Effector CD8-positive, alpha-beta T cell (primary cell): Measurements from ENCODE around the gene ULK1.
A peak's percentile ranks its signal among the peaks of the same experiment; 100 is the strongest.

Experiments used
- DNase-seq: peaks from one replicate; lab custom pipeline; 2025; lab: John Stamatoyannopoulos, UW

The ULK1 gene

DNA sequence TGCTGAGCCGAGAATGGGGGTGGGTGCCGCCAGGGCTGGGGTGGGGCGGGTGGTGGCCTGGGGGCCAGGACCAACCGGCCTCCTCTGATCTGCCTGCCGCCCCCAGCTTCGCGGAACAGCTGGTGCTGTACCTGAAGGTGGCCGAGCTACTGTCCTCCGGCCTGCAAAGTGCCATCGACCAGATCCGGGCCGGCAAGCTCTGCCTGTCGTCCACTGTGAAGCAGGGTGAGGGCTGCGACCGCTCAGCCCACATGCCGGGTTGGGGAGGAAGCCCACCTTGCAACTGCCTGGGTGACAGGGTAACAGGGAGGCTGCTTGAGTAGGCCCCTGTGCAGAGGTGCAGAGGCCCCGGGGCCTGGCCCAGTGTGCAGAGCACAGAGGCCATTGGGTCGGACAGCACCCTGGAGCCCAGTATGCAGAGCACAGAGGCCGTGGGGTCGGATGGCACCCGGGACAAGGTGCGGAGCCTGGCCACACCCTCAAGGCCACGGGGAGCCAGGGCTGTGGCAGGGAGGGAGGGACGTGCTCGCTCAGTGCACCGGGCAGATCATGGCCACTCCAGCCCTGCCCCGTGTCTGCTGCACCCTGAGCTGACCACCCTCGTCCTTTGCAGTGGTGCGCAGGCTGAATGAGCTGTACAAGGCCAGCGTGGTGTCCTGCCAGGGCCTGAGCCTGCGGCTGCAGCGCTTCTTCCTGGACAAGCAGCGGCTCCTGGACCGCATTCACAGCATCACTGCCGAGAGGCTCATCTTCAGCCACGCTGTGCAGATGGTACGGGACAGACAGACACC is 25.1 kb downstream of the ULK1 start:
- no peak for DNase-seq

DNA sequence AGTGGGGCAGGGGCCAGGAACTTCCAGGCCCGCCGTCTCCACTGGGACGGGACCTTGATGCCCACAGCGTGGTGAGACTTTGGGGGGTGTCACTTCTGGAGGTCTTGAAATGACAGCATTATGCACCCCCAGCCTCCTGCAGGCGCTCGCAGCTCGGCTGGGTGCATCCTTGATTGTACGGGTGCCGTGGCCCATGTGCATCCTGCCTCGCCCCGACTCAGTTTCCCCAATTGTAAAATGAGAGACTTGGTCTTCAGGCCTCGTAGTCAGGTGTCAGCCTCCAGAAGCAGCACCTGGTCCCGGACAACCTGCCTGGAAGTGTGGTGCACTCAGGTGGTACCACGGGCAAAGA is 25.7 kb downstream of the ULK1 start:
- DNase-seq: no peak

DNA sequence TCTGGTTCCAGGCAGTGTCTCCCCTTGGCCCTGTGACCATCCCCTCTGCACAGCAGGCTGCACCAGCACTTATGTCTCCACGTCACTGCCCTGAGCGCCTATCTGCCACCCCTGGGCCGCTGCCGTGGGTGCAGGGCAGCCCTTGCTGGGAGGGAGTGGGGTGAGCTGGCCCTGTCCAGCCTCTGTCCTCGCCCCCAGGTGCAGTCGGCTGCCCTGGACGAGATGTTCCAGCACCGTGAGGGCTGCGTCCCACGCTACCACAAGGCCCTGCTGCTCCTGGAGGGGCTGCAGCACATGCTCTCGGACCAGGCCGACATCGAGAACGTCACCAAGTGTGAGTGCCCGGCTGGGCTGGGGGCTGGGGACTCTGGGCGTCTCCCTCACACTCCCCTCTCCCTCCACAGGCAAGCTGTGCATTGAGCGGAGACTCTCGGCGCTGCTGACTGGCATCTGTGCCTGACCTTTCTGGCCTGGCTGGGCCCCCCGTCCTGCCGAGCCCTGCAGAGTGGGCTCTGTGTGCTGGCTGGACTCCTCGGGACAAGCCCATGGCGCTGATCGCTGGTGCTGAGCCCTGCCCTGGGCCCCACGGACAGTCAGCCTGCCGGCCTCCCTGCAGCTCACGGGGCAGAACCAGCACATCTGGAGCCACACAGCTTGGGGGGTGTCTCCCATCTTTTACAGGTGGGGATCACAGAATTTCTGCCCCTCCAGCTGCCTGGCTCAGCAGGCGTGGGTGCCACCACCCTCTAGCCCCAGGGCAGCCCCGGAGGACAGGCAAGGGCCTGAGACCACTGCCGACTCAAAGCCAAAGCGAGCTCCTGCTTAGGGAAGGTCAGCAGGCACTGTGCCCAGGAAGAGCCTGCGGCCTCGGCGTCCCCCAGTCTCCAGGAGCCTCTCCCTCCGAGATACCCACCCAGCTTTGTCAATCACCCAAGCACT is 26.7 kb downstream of the ULK1 start:
- no peak for DNase-seq

DNA sequence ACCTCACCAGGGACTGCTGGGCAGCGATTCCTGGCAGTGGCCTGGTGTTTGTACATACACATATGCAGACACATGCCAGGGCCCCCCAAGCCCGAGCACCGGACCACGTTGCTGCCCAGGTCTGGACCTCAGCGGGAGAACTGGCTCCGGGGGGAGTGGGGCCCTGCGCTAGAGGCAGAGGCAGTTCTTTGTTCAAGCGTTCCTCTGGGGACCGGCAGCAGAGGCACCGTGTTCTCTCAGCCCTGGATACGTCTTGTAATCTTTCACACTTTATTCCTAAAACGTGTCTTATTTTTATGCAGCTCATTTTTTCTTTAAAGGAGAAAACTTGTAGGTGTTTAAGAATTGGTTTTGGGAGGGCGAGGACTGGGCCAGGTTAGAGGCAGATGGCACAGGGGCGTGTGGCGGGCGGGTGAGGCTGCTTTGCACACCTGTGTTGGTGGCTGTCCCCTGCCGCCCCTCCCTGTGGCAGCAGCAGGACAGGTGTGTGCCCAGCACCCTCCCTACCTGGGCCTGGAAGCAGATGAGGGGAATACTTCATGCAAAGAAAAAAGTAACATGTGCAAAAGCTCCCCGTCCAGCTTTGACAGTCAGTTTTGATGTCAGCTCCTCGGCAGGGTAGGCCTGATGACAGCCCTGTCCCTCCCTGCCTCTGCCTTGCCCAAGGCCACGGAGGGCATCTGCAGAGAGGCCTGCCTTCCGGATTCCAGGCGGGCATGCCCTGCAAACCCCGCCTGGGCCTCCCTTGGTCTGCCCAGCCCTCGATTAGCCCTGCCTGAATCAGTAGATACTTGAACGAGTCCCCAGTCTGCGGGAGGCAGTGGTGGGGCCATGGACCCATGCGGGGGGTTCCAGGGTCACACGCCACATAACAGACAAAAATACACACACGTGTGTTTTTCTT is 27.7 kb downstream of the ULK1 start:
- DNase-seq: no peak

DNA sequence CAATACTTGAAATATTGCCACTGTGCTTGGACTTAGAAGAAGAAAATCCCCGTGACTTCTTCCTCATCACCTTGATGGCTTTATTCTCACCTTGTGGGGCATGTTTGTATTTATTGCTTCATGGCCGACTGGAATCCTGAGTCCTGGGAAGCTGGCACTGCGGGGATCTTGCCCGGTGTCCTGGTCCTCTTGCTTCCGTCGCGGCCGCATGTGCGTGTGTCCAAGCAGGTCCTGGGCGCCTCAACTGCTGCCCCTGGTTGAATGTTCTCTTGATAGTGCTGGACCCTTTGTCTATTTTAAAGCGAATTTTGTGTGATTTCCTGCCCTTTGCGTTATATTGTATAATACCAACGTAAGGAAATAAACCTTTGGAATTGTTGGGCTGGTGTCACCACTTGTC is 28.4 kb downstream of the ULK1 start:
- DNase-seq: no peak

DNA sequence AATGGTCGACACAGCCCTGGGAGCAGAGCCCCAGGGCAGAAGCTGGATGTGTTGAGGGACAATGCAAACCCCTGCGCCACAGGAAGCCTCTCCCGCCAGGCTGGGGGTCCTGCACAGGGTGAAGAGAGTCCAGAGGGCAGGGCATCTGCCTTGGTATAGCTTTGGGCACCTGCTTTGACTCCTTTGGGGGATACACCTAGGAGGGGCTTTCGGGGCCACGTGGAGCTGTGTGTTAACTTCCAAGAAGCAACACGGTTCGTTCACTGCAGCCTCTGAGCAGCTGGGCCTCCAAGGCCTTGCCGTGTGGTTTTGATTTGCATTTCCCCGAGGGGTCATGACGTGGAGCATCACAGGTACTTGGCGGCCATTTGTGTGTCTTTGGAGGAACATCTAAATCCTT is 28.8 kb downstream of the ULK1 start:
- no peak for DNase-seq

DNA sequence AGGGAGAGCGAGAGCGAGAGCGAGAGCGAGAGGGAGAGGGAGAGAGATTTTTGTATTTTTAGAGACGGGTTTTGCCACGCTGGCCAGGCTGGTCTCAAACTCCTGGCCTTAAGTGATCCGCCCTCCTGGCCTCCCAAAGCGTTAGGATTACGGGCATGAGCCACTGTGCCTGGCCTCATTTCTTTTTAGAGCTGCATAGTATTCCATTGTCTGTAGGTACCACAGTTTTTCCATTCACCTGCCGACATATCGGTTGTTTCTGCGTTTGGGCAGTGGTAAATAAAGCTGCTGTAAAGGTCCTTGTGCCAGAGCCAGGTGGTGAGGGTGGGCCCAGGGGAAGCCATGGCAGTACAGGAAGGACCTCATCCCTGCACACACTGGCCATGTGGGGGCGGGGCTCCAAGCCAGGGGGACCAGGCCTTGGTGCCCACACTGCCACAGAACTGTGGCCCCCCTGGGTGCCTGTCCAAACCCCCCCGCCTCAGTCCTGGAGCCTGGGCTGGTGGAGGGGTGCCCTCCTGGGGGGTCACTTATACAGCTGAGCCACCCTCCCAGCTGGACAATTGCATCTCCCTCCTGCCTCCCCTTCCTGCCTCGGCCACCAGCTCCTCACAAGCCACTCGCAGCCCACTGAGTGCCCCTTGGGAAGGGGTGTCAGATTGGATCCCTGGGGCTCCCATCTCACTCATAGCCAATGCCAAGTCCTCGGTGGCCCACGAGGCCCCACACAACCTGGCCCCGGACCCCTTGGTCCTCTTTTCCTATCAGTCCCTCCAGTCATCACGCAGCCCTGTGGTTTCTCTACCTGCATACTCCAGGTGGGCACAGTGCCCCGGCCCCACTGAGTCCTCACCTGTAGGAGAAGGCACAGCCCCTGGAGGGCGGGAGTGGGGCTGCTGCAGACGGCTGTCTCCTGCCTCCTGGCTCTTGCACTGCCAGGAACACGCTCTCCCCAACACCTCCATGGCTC is 33.0 kb downstream of the ULK1 start:
- DNase-seq: no peak

DNA sequence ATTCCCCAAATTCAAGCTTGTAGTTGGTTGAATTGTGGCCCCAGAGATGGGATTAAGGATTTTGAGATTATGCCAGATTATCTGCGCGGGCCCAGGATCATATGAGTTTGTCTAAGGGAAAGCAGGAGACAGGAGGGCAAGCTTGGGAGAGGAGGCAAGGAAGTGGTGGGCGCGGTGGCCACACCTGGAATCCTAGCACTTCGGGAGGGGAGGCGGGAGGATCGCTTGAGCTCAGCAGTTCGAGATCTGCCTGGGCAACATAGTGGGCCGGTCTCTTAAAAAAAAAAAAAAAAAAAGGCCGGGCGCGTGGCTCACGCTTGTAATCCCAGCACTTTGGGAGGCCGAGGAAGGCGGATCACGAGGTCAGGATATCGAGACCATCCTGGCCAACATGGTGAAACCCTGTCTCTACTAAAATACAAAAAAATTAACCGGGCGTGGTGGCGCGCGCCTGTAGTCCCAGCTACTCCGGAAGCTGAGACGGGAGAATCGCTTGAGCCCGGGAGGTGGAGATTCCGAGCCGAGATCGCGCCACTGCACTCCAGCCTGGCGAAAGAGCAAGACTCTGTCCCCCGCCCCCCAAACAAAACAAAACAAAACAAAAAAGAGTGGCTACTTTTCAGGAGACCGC is 33.8 kb downstream of the ULK1 start:
- DNase-seq: no peak

DNA sequence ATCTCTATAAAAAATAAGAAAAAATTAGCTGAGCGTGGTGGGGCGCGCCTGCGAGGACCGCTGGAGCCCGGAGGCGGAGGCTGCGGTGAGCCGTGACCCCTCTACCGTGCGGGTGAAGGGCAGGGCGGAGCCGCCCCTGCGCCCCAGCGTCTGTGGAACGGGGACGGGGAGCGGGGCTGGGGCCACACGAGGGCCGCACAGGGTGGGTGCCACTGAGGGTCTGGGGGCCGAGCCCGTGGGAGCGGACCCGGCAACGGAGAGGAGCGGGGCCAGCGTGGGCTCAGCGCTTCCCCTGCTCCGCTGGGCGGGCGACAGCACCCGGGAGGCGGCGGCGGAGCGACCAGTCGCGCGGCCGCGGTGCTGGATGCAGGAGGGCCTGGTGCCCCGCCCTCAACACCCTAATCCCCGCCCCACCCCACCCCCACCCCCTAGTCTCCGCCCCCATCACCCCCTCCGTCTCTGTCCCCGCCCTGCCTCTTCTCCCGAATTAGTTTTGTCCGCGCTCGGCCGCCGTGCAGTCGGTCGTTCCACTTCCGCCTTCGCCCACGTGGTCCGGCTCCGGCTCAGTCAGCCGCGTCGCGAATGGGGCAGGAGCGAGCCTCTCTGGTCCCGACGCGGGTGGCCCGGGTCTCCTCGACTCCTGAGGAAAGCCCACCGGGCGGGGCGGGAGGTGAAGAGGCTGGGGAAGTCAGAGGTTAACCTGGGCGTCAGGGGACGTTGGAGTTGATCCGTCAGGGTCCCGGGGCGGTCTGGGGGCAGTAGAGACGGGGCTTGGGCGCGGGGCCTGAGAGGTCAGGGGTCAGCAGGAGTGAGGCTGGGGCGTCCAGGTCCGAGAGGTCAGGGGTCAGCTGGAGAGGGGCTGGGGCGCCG is 34.5 kb downstream of the ULK1 start, which contains the start of gene PUS1:
Gene PUS1 (plus strand): TSS at position 566 of the 870 bp plus-strand sequence. CDS start 447 bp downstream, outside the sequence.
- peak; percentile 87 for DNase-seq

DNA sequence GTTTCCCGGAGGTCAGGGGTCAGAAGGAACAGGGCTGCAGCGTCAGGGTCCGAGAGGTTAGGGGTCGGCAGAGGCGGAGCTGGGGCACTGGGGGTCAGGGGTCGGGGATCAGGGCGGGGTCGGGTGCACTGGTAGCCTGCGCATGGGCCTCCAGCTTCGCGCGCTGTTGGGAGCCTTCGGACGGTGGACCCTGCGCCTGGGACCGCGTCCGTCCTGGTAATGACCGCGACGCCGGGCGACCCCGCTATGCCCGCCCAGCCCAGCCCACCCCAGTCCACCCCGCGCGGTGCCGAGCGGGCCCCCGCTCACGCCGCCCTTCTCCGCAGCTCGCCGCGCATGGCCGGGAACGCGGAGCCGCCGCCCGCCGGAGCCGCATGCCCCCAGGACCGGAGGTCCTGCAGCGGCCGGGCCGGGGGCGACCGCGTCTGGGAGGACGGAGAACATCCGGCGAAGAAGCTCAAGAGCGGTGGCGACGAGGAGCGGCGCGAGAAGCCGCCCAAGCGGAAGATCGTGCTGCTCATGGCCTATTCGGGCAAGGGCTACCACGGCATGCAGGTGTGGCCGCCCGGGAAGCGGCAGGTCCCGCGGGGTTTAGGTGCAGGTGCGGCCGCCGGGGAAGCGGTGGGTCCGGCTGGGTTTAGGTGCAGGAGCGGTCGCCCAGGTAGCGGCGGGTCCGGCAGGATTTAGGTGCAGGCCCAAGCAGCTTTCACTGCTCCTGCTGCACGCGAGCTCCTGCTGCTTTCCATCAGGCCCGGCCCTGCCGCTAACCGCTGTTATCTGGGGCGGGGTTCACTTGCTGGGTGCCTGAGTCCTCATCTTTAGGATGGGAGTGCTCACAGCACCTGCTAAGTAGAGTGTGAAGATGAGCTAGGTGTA is 35.4 kb downstream of the ULK1 start:
- no peak for DNase-seq

DNA sequence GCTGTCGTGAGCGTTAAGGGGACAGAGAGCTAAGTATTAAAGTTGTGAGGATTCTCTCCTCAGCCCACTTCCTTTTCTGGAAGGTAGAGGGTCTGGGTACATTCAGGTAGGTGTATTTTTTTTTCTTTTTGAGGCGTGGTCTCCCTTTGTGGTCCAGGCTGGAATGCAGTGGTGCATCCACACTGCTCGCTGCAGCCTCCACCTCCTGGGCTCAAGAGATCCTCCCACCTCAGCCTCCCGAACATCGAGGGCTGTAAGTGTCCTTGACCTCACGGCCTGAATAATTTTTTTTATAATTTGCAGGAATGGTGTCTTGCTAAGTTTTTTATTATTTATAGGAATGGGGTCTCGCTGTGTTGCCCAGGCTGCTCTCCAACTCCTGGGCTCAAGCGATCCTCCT is 36.1 kb downstream of the ULK1 start:
- no peak for DNase-seq

DNA sequence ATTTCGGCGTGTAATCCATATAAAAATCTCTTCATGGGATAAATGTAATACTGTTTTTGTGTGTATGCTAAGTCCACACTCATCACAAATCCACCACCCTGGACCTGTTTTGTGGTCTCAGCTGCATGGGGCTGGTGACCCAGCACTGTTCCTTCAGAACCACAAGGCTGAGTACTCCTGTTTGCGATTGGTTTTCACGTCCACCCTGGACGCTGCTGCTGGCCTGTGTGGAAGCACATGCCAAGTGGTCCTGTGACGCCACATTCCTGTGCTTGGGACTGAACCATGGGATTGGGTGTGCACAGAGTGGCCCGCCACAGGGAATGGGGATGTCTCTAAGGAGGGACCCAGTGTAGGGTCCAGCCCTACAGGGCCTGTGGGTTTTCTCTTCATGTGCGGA is 39.0 kb downstream of the ULK1 start:
- no peak for DNase-seq

DNA sequence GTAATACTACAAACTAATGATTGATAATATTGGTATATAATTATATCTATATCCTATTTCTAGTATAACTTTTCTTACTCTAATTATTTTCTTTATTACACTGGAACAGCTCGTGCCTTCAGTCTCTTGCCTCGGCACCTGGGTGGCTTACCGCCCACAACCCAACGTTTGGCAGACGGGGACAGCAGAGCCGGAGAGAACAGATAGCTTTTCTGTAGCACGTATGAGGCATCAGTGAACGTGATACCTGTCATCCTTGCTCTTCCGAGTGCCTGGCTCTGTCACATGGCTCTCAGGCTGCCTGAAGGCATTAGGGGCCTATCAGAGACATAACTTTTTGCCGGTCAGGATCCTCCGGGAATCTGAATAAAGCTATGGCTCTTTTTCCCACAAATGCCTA is 40.1 kb downstream of the ULK1 start:
- no peak for DNase-seq

DNA sequence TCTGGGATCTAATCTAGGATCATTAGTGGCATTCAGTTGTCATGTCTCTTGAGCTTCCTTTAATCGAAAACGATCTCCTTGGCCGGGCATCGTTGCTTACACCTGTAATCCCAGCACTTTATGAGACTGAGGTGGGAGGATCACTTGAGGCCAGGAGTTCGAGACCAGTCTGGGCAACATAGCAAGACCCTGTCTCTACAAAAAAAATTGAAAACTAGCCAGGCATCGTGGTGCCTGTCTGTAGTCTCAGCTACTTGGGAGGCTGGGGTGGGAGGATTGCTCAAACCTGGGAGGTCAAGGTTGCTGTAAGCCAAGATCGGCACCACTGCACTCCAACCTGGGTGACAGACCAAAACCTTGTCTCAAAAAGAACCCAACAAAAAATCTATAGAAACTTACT is 43.7 kb downstream of the ULK1 start:
- DNase-seq: no peak

DNA sequence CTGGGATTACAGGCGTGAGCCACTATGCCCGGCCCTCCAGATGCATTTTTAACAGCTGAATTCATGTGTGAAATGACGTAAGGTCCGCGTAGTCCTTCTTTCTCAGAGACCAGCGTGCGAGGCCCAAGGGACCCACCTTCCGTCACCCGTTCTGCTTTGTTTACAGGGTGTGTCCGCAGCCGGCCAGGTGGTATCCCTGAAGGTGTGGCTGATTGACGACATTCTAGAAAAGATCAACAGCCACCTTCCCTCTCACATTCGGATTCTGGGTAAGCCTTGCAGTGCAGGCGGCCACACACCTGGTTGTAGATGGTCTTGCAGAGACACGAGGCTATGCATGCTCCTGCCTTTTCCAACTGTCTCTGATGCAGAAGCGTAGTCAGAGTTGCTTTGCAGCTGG is 44.6 kb downstream of the ULK1 start:
- no peak for DNase-seq

DNA sequence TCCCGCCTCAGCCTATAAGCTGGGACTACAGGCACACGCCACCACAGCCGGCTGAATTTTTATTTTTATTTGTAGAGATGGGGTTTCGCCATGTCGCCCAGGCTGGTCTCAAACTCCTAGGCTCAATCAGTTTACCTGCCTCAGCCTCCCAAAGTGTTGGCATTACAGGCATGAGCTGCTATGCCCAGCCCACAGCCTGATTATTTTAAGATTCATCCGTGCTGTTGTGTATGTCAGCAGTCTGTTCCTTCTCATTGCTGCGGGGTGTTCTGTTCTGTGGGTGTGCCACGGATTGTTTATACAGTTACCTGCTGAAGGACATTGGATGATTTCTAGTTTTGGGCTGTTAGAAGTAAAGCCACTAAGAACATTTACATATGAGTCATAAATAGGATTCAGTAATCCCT is 45.7 kb downstream of the ULK1 start:
- DNase-seq: no peak

DNA sequence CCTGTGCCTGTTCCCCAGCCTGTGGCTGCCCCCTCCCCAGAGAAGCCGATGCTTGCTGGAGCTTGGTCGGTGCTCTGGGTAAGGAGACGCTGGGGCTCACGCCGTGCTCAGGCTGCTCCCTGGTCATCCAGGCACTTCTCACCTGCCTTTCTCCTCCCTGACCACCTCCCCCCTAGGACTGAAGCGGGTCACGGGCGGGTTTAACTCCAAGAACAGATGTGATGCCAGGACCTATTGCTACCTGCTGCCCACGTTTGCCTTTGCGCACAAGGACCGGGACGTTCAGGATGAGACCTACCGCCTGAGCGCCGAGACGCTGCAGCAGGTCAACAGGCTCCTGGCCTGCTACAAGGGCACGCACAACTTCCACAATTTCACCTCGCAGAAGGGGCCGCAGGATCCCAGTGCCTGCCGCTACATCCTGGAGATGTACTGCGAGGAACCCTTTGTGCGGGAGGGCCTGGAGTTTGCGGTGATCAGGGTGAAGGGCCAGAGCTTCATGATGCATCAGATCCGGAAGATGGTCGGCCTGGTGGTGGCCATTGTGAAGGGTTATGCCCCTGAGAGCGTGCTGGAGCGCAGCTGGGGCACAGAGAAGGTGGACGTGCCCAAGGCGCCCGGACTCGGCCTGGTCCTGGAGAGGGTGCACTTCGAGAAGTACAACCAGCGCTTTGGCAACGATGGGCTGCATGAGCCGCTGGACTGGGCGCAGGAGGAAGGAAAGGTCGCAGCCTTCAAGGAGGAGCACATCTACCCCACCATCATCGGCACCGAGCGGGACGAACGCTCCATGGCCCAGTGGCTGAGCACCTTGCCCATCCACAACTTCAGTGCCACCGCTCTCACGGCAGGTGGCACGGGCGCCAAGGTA is 46.9 kb downstream of the ULK1 start:
- DNase-seq: no peak
